ENCODE measurements around the gene TBC1D19.
"Not testable (repeated sequence)": the region's sequence is repeated elsewhere in the genome, so short reads cannot be mapped to it uniquely, and the experiment has no call there.

DNA sequence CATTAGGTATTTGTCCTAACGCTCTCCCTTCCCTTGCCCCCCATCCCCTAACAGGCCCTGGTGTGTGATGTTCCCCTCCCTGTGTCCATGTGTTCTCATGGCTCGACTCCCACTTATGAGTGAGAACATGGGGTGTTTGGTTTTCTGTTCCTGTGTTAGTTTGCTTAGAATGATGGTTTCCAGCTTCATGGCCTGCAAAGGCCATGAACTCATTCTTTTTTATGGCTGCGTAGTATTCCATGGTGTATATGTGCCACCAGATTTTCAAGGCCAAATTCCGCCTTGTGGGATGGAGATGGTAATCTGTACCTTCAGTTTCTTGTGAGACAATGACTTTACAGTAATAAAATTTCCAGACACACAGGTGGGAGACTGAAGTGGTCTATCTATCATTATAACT, 2.5 kb upstream of the TBC1D19 start:
- not testable (repeated sequence) for TF ChIP-seq CTCF, POLR2A (IDR thresholded peaks at IDR 0.05)
